ENCODE data around the gene SNAPC4.

The SNAPC4 gene

GRCh38 chr9:136443087-136443486 is 43.1 kb upstream of the SNAPC4 start:
- no peak overlapping the region for H3K4me3 ChIP-seq (replicated peaks in 1 of 2; ENCODE audit: low read depth in 2 of 2, low read length in 2 of 2)
- DNase-seq (ENCODE audit: low read depth in 2 of 2): no peak
- no peak for TF ChIP-seq CTCF (IDR thresholded peaks at IDR 0.05; ENCODE audit: low read depth, low read length)

- DNase-seq (ENCODE audit: low read depth in 2 of 2): no peak
- TF ChIP-seq CTCF (IDR thresholded peaks at IDR 0.05; ENCODE audit: low read depth, low read length): no peak
- H3K4me3 ChIP-seq (replicated peaks in 1 of 2; ENCODE audit: low read depth in 2 of 2, low read length in 2 of 2): no peak overlapping the region
Measured at GRCh38 chr9:136442265-136442664, 42.3 kb upstream of the SNAPC4 start.

- TF ChIP-seq CTCF (IDR thresholded peaks at IDR 0.05; ENCODE audit: low read depth, low read length): no peak
- no peak overlapping the region for H3K4me3 ChIP-seq (replicated peaks in 1 of 2; ENCODE audit: low read depth in 2 of 2, low read length in 2 of 2)
- DNase-seq (ENCODE audit: low read depth in 2 of 2): no peak
Measured at GRCh38 chr9:136441681-136442245, 41.8 kb upstream of the SNAPC4 start.

GRCh38 chr9:136441191-136441680 is 41.3 kb upstream of the SNAPC4 start:
- TF ChIP-seq CTCF (IDR thresholded peaks at IDR 0.05; ENCODE audit: low read depth, low read length): no peak
- peak in 1 of 2 donors; percentile 32 for DNase-seq (ENCODE audit: low read depth in 2 of 2)
- no peak overlapping the region for H3K4me3 ChIP-seq (replicated peaks in 1 of 2; ENCODE audit: low read depth in 2 of 2, low read length in 2 of 2)

- TF ChIP-seq CTCF (IDR thresholded peaks at IDR 0.05; ENCODE audit: low read depth, low read length): peak; percentile 33
- H3K4me3 ChIP-seq (replicated peaks in 1 of 2; ENCODE audit: low read depth in 2 of 2, low read length in 2 of 2): peak within 1 kb of the TSS; percentile 74 to 76
- peak; percentile 70 to 78 for DNase-seq (ENCODE audit: low read depth in 2 of 2)
Measured at GRCh38 chr9:136439481-136440408, 39.8 kb upstream of the SNAPC4 start, which contains the start of gene INPP5E. TSS of gene INPP5E (minus strand) at chr9:136439845. CDS start at chr9:136439419, 426 bp downstream.

- TF ChIP-seq CTCF (IDR thresholded peaks at IDR 0.05; ENCODE audit: low read depth, low read length): no peak
- peak; percentile 21 to 38 for DNase-seq (ENCODE audit: low read depth in 2 of 2)
- H3K4me3 ChIP-seq (replicated peaks in 1 of 2; ENCODE audit: low read depth in 2 of 2, low read length in 2 of 2): peak overlapping the region; percentile 74 to 76
Measured at GRCh38 chr9:136438548-136439480, 38.8 kb upstream of the SNAPC4 start.
